ENCODE measurements around the gene AGFG2.
A peak's percentile ranks its signal among the peaks of the same experiment; 100 is the strongest.

DNA sequence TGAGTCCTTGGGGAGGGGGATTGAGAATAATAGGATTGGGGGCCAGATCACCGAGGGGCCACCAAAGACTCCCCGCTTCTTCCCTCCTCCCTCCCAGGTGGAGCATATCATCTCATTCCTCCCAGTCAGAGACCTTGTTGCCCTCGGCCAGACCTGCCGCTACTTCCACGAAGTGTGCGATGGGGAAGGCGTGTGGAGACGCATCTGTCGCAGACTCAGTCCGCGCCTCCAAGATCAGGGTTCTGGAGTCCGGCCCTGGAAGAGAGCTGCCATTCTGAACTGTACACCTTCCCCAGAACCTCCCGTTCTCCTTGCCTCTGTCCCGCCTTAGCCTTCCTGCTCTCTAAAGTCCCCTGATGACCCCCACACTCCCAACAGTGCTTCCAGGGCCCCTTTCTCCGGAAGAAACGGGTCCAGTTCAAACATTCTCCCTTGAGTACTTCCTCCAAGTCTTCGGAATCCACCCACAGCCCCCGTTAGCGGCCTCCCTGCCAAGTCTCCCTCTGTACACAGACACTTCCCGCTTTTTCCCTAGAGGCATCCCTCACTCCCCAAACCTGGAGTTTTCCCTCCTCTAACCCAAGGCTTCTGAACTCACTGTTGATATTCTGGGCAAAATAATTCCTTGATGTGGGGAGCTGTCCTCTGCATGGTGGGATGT, 51.2 kb downstream of the AGFG2 start:
- TF ChIP-seq, protein P1, sequence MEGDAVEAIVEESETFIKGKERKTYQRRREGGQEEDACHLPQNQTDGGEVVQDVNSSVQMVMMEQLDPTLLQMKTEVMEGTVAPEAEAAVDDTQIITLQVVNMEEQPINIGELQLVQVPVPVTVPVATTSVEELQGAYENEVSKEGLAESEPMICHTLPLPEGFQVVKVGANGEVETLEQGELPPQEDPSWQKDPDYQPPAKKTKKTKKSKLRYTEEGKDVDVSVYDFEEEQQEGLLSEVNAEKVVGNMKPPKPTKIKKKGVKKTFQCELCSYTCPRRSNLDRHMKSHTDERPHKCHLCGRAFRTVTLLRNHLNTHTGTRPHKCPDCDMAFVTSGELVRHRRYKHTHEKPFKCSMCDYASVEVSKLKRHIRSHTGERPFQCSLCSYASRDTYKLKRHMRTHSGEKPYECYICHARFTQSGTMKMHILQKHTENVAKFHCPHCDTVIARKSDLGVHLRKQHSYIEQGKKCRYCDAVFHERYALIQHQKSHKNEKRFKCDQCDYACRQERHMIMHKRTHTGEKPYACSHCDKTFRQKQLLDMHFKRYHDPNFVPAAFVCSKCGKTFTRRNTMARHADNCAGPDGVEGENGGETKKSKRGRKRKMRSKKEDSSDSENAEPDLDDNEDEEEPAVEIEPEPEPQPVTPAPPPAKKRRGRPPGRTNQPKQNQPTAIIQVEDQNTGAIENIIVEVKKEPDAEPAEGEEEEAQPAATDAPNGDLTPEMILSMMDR (IDR thresholded peaks at IDR 0.05), result no peak
- TF ChIP-seq POLR2A (IDR thresholded peaks at IDR 0.05) (no peak), POLR2AphosphoS5 (IDR thresholded peaks at IDR 0.05; ENCODE audit: insufficient read depth in 1 of 2, low read depth in 1 of 2) (peak in 1 of 2 donors; percentile 21)
